Activated effector memory CD4-positive, alpha-beta T cell treated with anti-CD3 and anti-CD28 coated beads, Interleukin-2, amount 50 U/mL, for 16 hours (primary cell): ENCODE results near the gene FNBP1.

Source experiments
- DNase-seq: peaks from one replicate; pipeline ENCODE4 v3.0.0-alpha.2; 2020

FNBP1 gene

DNA sequence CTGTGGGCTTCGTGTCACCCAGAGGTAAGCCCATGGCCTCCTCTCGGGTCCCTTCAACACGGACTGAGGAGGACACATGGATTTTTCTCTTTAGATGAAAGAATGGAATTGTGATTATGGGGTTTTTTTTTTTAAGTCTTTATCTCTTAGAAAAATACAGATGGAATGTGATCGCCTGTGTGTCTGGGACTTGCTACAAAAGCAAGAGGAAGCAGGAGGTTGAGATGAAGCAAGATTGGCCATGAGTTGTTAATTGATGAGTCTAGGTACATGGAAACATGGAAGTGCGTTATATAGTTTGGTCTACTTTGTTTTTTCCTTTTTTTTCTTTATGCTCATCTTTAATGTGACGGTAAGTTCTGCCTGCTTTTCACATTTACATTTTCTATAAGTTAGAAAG lies 193.1 kb downstream of the FNBP1 start:
- no peak for DNase-seq

DNA sequence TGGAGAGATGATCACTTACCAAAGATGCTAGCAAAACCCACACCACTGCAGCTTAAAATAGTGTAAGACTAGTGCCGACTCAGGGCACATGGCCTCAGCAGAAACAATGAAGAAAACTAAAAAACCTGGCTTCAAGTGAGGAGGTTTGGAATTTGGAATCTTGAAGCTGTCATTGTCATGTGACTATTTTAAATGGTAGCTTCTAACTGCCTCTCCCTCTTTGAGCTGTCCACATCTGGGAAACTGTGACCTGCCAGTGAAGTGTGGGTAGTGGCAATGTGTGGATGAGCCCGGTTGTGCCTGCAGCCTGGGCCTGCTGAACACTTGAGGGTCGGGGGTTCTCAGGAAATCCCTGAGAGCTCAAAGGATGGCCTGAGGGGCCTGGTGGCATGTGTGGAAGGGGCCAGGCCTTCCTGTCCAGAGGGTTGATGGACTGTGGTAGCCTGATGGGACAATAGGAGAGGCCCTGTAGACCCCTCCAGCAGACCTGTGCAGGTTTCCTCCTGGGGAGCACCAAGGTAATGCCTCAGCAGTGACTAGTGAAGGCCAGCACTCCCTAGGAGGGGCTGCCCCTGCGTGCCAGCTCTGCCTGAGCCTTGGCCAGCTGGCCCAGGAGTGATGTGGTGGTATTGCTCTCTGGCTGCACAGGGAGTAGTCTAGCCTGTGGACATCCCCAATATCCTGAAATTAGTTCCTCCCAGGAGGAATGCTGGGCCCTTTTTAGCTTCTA lies 194.1 kb downstream of the FNBP1 start:
- no peak for DNase-seq

DNA sequence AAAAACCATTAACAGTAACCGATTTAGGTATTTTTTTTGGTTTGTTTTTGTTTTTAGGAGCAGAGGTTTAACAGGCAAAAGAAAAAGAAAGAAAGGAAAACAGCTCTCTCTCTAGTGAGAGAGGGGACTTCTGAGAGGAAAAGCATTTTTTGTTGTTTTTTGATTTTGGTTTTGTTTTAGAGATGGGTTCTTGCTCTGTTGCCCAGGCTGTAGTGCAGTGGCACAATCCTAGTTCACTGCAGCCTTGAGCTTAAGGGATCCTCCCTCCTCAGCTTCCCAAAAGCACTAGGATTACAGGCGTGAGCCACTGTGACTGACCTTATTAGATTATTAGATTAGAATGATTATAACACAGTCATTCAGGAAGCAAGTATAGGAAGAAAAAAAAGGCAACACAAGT lies 197.6 kb downstream of the FNBP1 start:
- no peak for DNase-seq

DNA sequence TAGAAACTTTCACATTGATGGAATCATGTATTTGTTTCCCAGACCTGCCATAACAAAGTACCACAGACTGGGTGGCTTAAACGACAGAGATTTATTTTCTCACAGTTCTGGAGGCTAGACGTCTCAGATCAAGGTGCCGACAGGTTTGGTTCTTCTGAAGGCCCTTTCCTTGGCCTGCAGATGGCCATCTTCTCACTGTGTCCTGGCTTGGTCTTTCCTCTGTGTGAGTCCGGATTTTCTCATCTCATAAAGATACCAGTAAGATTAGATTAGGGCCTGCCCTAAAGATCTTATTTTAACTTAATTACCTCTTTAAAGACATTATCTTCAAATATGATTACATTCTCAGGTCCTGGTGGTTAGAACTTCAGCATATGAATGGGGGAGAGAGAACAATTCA lies 201.9 kb downstream of the FNBP1 start:
- DNase-seq: no peak

DNA sequence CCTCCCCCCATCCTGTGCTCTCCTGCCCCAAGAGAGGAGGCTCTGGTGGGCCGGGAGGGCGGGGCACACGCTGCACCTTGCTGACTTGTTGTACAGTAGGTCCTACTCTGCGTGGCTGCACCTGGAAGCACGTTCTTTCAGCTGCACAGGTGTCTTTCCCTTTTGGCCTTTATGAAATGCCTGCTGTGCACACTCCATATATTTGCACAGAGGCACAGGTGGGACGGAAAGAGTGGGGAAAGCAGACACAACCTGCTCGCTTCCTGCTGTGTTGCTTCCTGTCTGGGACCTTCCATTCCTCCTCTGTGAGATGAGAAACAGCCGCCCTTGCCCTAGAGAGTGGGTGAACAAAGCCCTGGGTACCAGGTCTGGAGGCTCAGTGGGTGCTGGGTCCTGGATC lies 203.0 kb downstream of the FNBP1 start:
- no peak for DNase-seq

DNA sequence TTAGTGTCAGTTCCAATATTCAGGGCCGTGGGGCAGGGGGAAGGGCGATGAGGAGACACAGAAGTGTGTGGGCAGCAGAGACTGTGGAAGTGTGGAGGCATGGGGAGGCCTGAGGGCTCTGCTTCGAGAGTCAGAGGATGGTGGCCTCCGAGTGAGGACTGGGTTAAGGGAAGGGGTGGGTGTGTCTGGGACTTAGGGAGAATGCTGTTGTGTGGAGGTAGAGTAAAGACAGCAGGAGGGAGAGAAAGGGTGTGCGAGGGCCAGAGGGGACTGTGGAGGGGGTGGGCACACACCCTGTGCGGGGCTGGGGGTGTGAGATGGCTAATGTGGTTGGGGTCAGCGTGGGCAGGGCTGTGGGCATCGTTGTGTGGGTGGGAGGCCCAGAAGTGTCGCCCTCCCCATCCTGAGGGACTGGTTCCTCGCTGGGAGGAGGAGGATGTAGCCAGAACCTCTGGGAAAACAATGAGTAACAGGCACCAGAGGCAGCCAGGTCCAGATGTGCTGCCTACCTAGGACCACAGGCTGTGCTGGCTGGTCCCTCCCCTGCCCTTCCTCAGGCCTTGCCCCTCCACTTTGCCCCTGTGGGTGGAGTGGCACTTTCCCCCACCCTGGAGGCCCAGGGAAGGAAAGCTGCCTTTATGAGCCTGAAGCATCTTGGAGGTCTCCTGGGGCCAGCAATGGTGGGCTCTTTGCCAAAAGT lies 203.5 kb downstream of the FNBP1 start:
- no peak for DNase-seq

DNA sequence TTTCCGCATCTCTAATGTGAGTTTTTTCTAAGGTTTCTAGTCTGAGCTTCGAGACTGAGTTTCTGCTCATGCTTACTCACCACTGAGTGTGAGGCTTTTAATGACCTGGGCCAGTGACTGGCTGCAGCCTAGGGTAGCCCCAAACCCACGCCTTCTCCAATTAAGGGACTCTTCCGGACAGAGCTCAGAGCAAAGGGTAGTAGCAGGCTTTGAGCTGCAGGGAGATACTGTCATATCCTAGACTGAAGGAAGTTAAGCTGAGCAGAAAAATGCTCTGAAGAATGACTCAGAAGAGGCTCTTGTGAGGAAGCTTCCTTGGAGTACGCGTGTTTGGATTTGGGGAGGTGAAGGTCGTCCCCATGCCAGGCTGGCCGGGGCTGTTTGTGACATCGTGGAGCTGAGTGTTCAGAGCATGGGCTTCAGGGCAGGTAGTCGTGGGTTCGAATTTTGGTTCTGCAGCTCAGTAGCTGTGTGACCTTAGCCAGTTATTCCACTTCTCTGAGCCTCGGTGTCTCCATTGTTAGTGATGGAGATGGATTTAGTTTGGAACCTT lies 204.2 kb downstream of the FNBP1 start:
- no peak for DNase-seq
